ENCODE data around the gene MYEOV.

The MYEOV gene

GRCh38 chr11:69272055-69272454 is 21.9 kb upstream of the MYEOV start:
- intact Hi-C loops (cut with DNase I; ENCODE audit: low total_unique reads) = no loop called here
- TF ChIP-seq, protein P1, sequence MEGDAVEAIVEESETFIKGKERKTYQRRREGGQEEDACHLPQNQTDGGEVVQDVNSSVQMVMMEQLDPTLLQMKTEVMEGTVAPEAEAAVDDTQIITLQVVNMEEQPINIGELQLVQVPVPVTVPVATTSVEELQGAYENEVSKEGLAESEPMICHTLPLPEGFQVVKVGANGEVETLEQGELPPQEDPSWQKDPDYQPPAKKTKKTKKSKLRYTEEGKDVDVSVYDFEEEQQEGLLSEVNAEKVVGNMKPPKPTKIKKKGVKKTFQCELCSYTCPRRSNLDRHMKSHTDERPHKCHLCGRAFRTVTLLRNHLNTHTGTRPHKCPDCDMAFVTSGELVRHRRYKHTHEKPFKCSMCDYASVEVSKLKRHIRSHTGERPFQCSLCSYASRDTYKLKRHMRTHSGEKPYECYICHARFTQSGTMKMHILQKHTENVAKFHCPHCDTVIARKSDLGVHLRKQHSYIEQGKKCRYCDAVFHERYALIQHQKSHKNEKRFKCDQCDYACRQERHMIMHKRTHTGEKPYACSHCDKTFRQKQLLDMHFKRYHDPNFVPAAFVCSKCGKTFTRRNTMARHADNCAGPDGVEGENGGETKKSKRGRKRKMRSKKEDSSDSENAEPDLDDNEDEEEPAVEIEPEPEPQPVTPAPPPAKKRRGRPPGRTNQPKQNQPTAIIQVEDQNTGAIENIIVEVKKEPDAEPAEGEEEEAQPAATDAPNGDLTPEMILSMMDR (IDR thresholded peaks at IDR 0.05) = no peak
- H3K36me3 ChIP-seq = no peaks in the 10 kb centered on the region

DNA sequence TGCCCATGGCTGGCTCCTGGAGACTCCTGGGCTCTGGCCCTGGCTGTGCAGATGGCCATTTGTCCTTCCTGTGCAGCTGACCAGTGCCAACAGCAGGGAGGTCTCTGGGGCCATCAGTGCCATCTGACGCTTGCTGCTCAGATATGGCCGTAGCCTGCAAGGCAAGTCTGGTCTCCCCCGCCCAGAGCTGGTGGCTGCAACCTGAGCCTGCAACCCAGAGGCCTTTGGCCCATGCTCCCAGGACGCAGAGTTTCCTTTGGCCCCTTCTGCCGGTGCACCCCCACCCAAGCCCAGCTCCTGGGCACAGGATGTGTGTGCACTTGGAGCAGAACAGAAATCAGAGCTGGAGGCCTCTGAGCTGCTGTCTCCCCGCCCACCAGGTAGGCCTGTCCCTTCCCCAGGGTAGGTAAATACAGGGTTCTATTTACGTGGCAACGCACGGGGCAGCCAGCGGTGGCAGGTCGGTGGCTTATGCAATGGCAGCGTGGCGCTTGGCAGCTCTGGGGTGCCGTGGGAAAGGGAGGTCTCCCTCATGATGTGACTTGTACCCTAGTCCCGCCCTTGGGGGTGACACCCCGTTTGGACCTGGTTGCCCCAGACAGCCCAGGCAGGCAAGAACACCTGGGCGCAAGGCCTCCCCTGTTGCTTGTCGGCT is 21.0 kb upstream of the MYEOV start:
- H3K27me3 ChIP-seq = no peaks in the 10 kb centered on the region
- no peak overlapping the region for H3K27ac ChIP-seq
- H3K4me1 ChIP-seq = peaks cover 0 to 9% (median 3%) of the 10 kb centered on the region in 4 donors
- no peaks in the 10 kb centered on the region for H3K9me3 ChIP-seq
- TF ChIP-seq, protein P1 (IDR thresholded peaks at IDR 0.05) = no peak
- intact Hi-C loops (cut with DNase I; ENCODE audit: low total_unique reads) = no loop called here
- no peak overlapping the region for H3K4me3 ChIP-seq
- H3K36me3 ChIP-seq = no peaks in the 10 kb centered on the region
- no peak for DNase-seq

More at GRCh38 chr11:69272055-69272454, 21.9 kb upstream of the MYEOV start:
- no peak overlapping the region for H3K4me3 ChIP-seq
- H3K4me1 ChIP-seq = peaks cover 0 to under 1% (median 0%) of the 10 kb centered on the region in 4 donors
- no peak overlapping the region for H3K27ac ChIP-seq
- H3K9me3 ChIP-seq = no peaks in the 10 kb centered on the region
- H3K27me3 ChIP-seq = no peaks in the 10 kb centered on the region
- no peak for DNase-seq

GRCh38 chr11:69273571-69273970 is 20.4 kb upstream of the MYEOV start:
- intact Hi-C loops (cut with DNase I; ENCODE audit: low total_unique reads) = no loop called here
- Histone ChIP-seq H3K4me1 (peaks cover 0 to 9% (median 3%) of the 10 kb centered on the region in 4 donors), H3K36me3 (no peaks in the 10 kb centered on the region), H3K9me3 (no peaks in the 10 kb centered on the region), H3K27me3 (peaks cover 0 to 3% of the 10 kb centered on the region in 2 donors), H3K4me3 (no peak overlapping the region), H3K27ac (no peak overlapping the region)
- TF ChIP-seq, protein P1 (IDR thresholded peaks at IDR 0.05) = no peak
- DNase-seq = no peak

DNA sequence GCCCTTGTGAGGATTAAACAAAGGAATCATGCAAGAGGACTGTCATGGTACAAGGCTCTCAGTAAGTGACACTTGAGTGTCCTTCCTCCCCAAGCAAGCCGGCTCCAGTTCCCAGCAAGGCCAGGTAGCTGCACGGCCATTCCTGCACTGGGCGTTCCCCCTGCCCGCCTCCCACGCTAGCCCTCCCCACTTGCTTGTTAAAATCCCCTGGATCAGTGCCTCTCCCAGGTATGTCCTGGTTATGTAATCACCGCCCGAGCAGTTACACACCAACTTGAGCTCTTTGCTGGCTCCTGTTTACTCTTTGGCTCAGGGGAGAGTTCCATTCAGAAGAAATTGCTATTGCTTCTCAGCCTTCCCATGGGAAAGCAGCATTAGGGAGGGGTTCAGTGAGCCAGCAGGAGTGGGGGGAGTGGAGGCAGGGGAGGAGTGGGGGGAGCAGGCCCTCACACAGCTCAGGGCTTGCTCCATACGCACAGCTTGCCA is 19.4 kb upstream of the MYEOV start:
- Histone ChIP-seq H3K27me3 (peaks cover 0 to 3% of the 10 kb centered on the region in 2 donors), H3K36me3 (no peaks in the 10 kb centered on the region), H3K9me3 (no peaks in the 10 kb centered on the region), H3K4me1 (peaks cover 0 to 9% (median 3%) of the 10 kb centered on the region in 4 donors), H3K27ac (no peak overlapping the region), H3K4me3 (no peak overlapping the region)
- TF ChIP-seq, protein P1 (IDR thresholded peaks at IDR 0.05) = no peak
- intact Hi-C loops (cut with DNase I; ENCODE audit: low total_unique reads) = no loop called here
- no peak for DNase-seq

DNA sequence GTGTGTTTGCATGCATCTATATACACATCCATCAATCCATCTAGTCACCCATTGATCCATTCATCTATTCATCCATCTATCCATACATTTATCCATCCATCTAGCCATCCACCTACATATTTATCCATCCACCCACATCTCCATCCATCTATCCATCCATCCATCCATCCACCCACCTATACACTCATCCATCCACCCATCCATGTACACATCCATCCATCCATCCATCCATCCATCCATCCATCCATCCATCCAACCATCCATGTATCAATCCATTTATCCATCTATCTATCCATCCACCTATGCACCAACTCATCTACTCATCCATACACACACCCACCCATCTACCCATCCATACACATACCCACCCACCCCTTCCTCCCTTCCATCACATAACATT is 18.8 kb upstream of the MYEOV start:
- TF ChIP-seq, protein P1 (IDR thresholded peaks at IDR 0.05) = no peak
- no peak overlapping the region for H3K27ac ChIP-seq
- H3K27me3 ChIP-seq = peaks cover 0 to 3% of the 10 kb centered on the region in 2 donors
- no peaks in the 10 kb centered on the region for H3K9me3 ChIP-seq
- no peaks in the 10 kb centered on the region for H3K36me3 ChIP-seq
- intact Hi-C loops (cut with DNase I; ENCODE audit: low total_unique reads) = no loop called here
- H3K4me3 ChIP-seq = no peak overlapping the region
- DNase-seq = no peak
- H3K4me1 ChIP-seq = peaks cover 0 to 9% (median 3%) of the 10 kb centered on the region in 4 donors
